Caco-2 (cell line): Measurements from ENCODE around the gene HOXB8. TPM values are rescaled to one million over a fixed set of nuclear protein-coding genes. Genes with fewer than 3 reads are reported as not detected.
A peak's percentile ranks its signal among the peaks of the same experiment; 100 is the strongest.

Source experiments
- BruUV-seq: library from RNA; stranded (reverse); fragments of 400-500 nt; replicated peaks from 2 replicates; lab custom pipeline; 2021; lab: Mats Ljungman, UMichigan
- CTCF ChIA-PET: fragments of 300-600 bp; sonication (Branson Sonifier 250); formaldehyde crosslinking; loops from one replicate; lab custom pipeline; 2022; ENCODE audit warnings: antibody characterized with exemption; lab: Charles Lee
- POLR2A ChIA-PET: fragments of 300-600 bp; sonication (Branson Sonifier 250); formaldehyde crosslinking; loops from one replicate; lab custom pipeline; 2022; ENCODE audit warnings: antibody characterized with exemption; lab: Charles Lee
- DNase-seq, 2 experiments: peaks; one replicate each; pipeline versions ENCODE4 v3.0.0 to v3.0.0-alpha.2; 2020 to 2022
- H3K27me3 ChIP-seq: replicated peaks from 2 replicates; pipeline ENCODE4 v1.6.0; 2011; ENCODE audit warnings: low read length; ENCODE audit not compliant: control insufficient read depth, insufficient read depth
- H3K36me3 ChIP-seq: 2 replicates; pipeline ENCODE4 v1.5.1; 2011; ENCODE audit warnings: low read length; ENCODE audit not compliant: control insufficient read depth, insufficient read depth
- H3K4me1 ChIP-seq: fragments of 250-450 bp; sonication (Bioruptor Pico); 2 replicates; pipeline ENCODE4 v1.5.1; 2020; ENCODE audit warnings: mild to moderate bottlenecking
- H3K4me3 ChIP-seq: 2 replicates; pipeline ENCODE4 v1.5.1; 2011; ENCODE audit warnings: low read depth, mild to moderate bottlenecking, control low read depth, low read length
- H3K9me3 ChIP-seq: fragments of 250-450 bp; sonication (Bioruptor Pico); 2 replicates; pipeline ENCODE4 v1.5.1; 2020; ENCODE audit warnings: mild to moderate bottlenecking, moderate library complexity
- H3K27ac Mint-ChIP-seq: one replicate; pipeline ENCODE4 v1.8.0; 2022; ENCODE audit warnings: mixed read lengths; ENCODE audit not compliant: unreplicated experiment
- H3K27me3 Mint-ChIP-seq: one replicate; pipeline ENCODE4 v1.8.0; 2022; ENCODE audit warnings: mixed read lengths; ENCODE audit not compliant: insufficient read depth, unreplicated experiment
- H3K36me3 Mint-ChIP-seq: one replicate; pipeline ENCODE4 v1.8.0; 2022; ENCODE audit warnings: mild to moderate bottlenecking, mixed read lengths; ENCODE audit not compliant: insufficient read depth, unreplicated experiment
- H3K4me1 Mint-ChIP-seq: one replicate; pipeline ENCODE4 v1.8.0; 2022; ENCODE audit warnings: low read depth, mixed read lengths; ENCODE audit not compliant: unreplicated experiment
- H3K4me3 Mint-ChIP-seq: one replicate; pipeline ENCODE4 v1.8.0; 2022; ENCODE audit warnings: mild to moderate bottlenecking, moderate library complexity, mixed read lengths; ENCODE audit not compliant: unreplicated experiment
- H3K9me3 Mint-ChIP-seq: one replicate; pipeline ENCODE4 v1.8.0; 2022; ENCODE audit warnings: mixed read lengths; ENCODE audit not compliant: unreplicated experiment
- CTCF ChIP-seq, 2 experiments: fragments of 200-600 bp in 1 of 2; IDR thresholded peaks; 1 replicate in 1 of 2; 2 replicates in 1 of 2; pipeline versions ENCODE4 v1.5.1 to v1.8.0; 2011 to 2022; ENCODE audit warnings: antibody characterized with exemption in 1 of 2, control low read depth in 1 of 2, inconsistent platforms in 1 of 2, low read depth in 1 of 2, low read length in 1 of 2, mild to moderate bottlenecking in 1 of 2, moderate library complexity in 1 of 2; ENCODE audit not compliant: insufficient read depth in 1 of 2, severe bottlenecking in 1 of 2, unreplicated experiment in 1 of 2
- intact Hi-C: fragments of 100-400 bp; cut with micrococcal nuclease; formaldehyde crosslinking; loops from one replicate; pipeline ENCODE4 v1.10.0; 2022; ENCODE audit not compliant: unreplicated experiment
- total RNA-seq: library from RNA; stranded (reverse); gene quantifications from 2 replicates; pipeline ENCODE4 v1.2.3, GENCODE V29; 2022

Gene HOXB8
- total RNA-seq, 1 experiment from 2014 or later, result 1.2 TPM

- Histone ChIP-seq H3K9me3 (no peaks in the 10 kb centered on the region), H3K27me3 (peaks cover 2% of the 10 kb centered on the region; the same call in 1 of the 2 replicates), H3K36me3 (no peaks in the 10 kb centered on the region), H3K4me3 (peak overlapping the region; percentile 60), H3K4me1 (peaks cover 35% of the 10 kb centered on the region)
- Mint-ChIP-seq H3K9me3 (no peaks in the 10 kb centered on the region), H3K27me3 (peaks cover 12% of the 10 kb centered on the region), H3K36me3 (peaks cover 4% of the 10 kb centered on the region), H3K4me1 (peaks cover 25% of the 10 kb centered on the region), H3K27ac (no peak overlapping the region), H3K4me3 (peak overlapping the region; percentile 88)
- ChIA-PET CTCF (interaction anchor here (0.5 to 1.0 kb wide), 5 partner anchors 73 to 559 kb away, joined by 3 to 4 read pairs (median 3); no protein-coding TSS in a partner anchor), POLR2A (interaction anchor here (0.6 to 0.9 kb wide), 2 partner anchors 529 kb away, joined by 3 to 4 read pairs; partner anchors contain the start of gene NFE2L1)
- no TSS peak for BruUV-seq
- intact Hi-C loops, result no loop called here
- DNase-seq, result peak; percentile 50 to 83
- no peak for TF ChIP-seq CTCF (IDR thresholded peaks at IDR 0.05; ENCODE audit: insufficient read depth in 1 of 2, low read depth in 1 of 2, low read length in 1 of 2, severe bottlenecking in 1 of 2, unreplicated experiment in 1 of 2)
Observed at GRCh38 chr17:48577330-48577945, 37.7 kb downstream of the HOXB8 start.

- no peaks in the 10 kb centered on the region for H3K9me3 Mint-ChIP-seq
- DNase-seq, result no peak
- Histone ChIP-seq H3K4me1 (peaks cover 35% of the 10 kb centered on the region), H3K36me3 (no peaks in the 10 kb centered on the region), H3K27me3 (peaks cover 2% of the 10 kb centered on the region; the same call in 1 of the 2 replicates), H3K4me3 (no peak overlapping the region), H3K9me3 (no peaks in the 10 kb centered on the region)
- peak overlapping the region; percentile 88 for H3K4me3 Mint-ChIP-seq
- TF ChIP-seq CTCF (IDR thresholded peaks at IDR 0.05; ENCODE audit: insufficient read depth in 1 of 2, low read depth in 1 of 2, low read length in 1 of 2, severe bottlenecking in 1 of 2, unreplicated experiment in 1 of 2), result no peak
- CTCF ChIA-PET, result interaction anchor here (1.0 kb wide), 1 partner anchor 21 kb away, joined by 3 read pairs; no protein-coding TSS in a partner anchor
- BruUV-seq, result no TSS peak
- intact Hi-C loops, result no loop called here
- H3K27ac Mint-ChIP-seq, result no peak overlapping the region
- peaks cover 12% of the 10 kb centered on the region for H3K27me3 Mint-ChIP-seq
- peaks cover 4% of the 10 kb centered on the region for H3K36me3 Mint-ChIP-seq
- POLR2A ChIA-PET, result no interaction called here
- peaks cover 25% of the 10 kb centered on the region for H3K4me1 Mint-ChIP-seq
Observed at GRCh38 chr17:48576479-48577309, 38.4 kb downstream of the HOXB8 start.
